DND-41 (cell line): Measurements from ENCODE around the gene HOXC5.

Source experiments
- ATAC-seq: fragments of 200-7000 bp; cut with Tn5 transposase; 3 replicates; pipeline ENCODE4 v1.9.1; 2021; ENCODE audit warnings: low read depth; ENCODE audit not compliant: insufficient read depth
- DNase-seq: peaks from one replicate; pipeline ENCODE4 v3.0.0-alpha.2; 2020
- H2AFZ ChIP-seq: 2 replicates; pipeline ENCODE4 v1.6.0; 2012; ENCODE audit warnings: low read depth, low read length
- H3K27ac ChIP-seq: 2 replicates; pipeline ENCODE4 v1.5.1; 2012; ENCODE audit warnings: low read length, inconsistent platforms
- H3K27me3 ChIP-seq: fragments of 200-600 bp; sonication (generic); 2 replicates; pipeline ENCODE4 v1.6.0; 2012; ENCODE audit warnings: low read length, mild to moderate bottlenecking, inconsistent platforms; ENCODE audit not compliant: insufficient read depth, poor library complexity
- H3K36me3 ChIP-seq: 2 replicates; pipeline ENCODE4 v1.5.1; 2012; ENCODE audit warnings: low read length, inconsistent platforms; ENCODE audit not compliant: insufficient read depth
- H3K4me1 ChIP-seq: 2 replicates; pipeline ENCODE4 v1.5.1; 2012; ENCODE audit warnings: mild to moderate bottlenecking, low read length; ENCODE audit not compliant: insufficient read depth
- H3K4me2 ChIP-seq: 2 replicates; pipeline ENCODE4 v1.6.0; 2012; ENCODE audit warnings: mild to moderate bottlenecking, moderate library complexity, low read length, inconsistent platforms; ENCODE audit not compliant: insufficient read depth
- H3K4me3 ChIP-seq, 2 experiments: fragments of 200-600 bp in 1 of 2; shearing (Covaris generic) in 1 of 2; 2 replicates each; pipeline ENCODE4 v1.5.1; 2012 to 2016; ENCODE audit warnings: inconsistent platforms in 2 of 2, low read length in 2 of 2, mild to moderate bottlenecking in 2 of 2, low read depth in 1 of 2, moderate library complexity in 1 of 2
- H3K79me2 ChIP-seq: 2 replicates; pipeline ENCODE4 v1.6.0; 2012; ENCODE audit warnings: low read length, inconsistent platforms; ENCODE audit not compliant: insufficient read depth
- H3K9ac ChIP-seq: 2 replicates; pipeline ENCODE4 v1.6.0; 2012; ENCODE audit warnings: low read depth, mild to moderate bottlenecking, inconsistent platforms, low read length, moderate library complexity
- H3K9me3 ChIP-seq: 2 replicates; pipeline ENCODE4 v1.5.1; 2012; ENCODE audit warnings: low read length, moderate library complexity, mild to moderate bottlenecking, inconsistent platforms; ENCODE audit not compliant: insufficient read depth, severe bottlenecking
- H4K20me1 ChIP-seq: 2 replicates; pipeline ENCODE4 v1.6.0; 2012; ENCODE audit warnings: low read length; ENCODE audit not compliant: insufficient read depth
- EZH2 ChIP-seq: IDR thresholded peaks from 3 replicates; pipeline ENCODE4 v1.6.1; 2012; ENCODE audit warnings: borderline replicate concordance, low read depth, mild to moderate bottlenecking, moderate library complexity, low read length, inconsistent platforms; ENCODE audit not compliant: severe bottlenecking
- TF ChIP-seq, protein P1 (sequence below): IDR thresholded peaks from 2 replicates; pipeline ENCODE4 v1.5.1; 2012; ENCODE audit warnings: borderline replicate concordance, low read length, moderate library complexity, mild to moderate bottlenecking; ENCODE audit not compliant: poor library complexity, severe bottlenecking; ENCODE audit errors: extremely low read depth

The HOXC5 gene

DNA sequence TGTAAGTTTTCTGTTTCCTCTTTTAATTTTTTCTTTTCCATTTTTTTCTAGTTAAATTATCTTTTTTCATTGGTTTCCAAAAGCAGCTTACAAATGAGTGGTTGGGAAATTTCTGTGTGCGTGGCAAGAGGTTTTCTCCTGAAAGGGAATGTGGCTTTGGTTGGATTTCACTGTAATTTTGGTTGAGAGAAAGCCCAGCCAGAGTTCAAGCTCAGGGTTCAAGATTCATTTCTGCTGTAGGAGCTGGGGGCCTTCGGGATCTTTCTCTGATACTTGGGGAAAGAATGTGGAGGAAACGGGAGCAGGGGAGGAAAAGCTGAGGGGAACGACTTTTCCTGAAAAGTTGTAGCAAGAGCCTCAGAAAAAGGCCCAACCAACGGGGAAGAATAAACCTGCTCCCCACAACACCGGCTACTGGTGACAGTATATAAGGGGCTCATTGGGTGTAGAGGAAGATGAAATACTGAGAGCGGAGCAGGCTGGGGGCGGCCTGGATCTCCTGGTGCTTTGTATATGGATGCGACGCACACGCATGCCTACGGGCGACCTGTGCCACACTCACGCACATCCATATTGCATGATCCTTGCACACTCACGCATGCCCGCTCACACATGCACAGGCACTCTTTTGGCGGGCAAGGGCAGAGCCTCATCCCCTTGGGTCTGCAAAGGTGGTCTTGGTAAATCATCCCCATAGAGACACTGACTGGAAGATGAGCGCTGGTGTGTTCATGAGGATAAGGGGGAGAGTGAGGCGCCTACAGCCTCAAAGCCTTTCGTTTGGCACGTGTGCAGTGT is 46.0 kb upstream of the HOXC5 start:
- Histone ChIP-seq H3K4me1 (peaks cover 13% of the 10 kb centered on the region), H3K4me3 (no peak overlapping the region), H3K27ac (no peak overlapping the region), H3K4me2 (no peak overlapping the region), H2AFZ (no peak overlapping the region), H3K27me3 (peaks cover 80% of the 10 kb centered on the region), H4K20me1 (no peaks in the 10 kb centered on the region), H3K9ac (no peak overlapping the region), H3K9me3 (no peaks in the 10 kb centered on the region), H3K79me2 (no peaks in the 10 kb centered on the region), H3K36me3 (no peaks in the 10 kb centered on the region)
- TF ChIP-seq, protein P1, sequence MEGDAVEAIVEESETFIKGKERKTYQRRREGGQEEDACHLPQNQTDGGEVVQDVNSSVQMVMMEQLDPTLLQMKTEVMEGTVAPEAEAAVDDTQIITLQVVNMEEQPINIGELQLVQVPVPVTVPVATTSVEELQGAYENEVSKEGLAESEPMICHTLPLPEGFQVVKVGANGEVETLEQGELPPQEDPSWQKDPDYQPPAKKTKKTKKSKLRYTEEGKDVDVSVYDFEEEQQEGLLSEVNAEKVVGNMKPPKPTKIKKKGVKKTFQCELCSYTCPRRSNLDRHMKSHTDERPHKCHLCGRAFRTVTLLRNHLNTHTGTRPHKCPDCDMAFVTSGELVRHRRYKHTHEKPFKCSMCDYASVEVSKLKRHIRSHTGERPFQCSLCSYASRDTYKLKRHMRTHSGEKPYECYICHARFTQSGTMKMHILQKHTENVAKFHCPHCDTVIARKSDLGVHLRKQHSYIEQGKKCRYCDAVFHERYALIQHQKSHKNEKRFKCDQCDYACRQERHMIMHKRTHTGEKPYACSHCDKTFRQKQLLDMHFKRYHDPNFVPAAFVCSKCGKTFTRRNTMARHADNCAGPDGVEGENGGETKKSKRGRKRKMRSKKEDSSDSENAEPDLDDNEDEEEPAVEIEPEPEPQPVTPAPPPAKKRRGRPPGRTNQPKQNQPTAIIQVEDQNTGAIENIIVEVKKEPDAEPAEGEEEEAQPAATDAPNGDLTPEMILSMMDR, result no peak
- no peak for TF ChIP-seq EZH2
- no peak for DNase-seq
- ATAC-seq, result no peak

DNA sequence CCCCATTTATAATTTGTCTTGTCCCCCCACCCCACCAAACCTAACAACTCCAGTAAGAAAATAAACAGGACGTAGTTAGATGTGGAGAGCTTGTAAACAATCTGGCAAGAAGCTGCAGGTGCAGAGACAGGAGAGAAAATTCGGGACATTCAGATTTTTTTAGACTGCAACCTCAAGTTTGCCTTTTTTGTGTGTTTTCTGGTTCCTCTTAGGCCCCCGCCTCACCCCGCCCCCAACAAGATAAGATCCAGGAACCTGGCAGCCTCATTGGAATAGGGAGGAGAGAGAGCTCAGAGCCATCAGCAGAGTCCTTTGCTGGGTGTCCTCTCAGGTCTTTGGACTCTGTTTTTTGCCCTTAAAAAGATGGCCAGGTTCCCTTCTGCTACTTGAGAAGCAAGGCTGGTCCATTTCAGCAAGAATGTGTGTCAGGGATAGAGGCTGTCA is 45.0 kb upstream of the HOXC5 start:
- no peak overlapping the region for H3K27ac ChIP-seq
- H4K20me1 ChIP-seq, result no peaks in the 10 kb centered on the region
- no peaks in the 10 kb centered on the region for H3K36me3 ChIP-seq
- TF ChIP-seq, protein P1, result no peak
- TF ChIP-seq EZH2, result no peak
- no peak overlapping the region for H2AFZ ChIP-seq
- peaks cover 13% of the 10 kb centered on the region for H3K4me1 ChIP-seq
- DNase-seq (no peak), ATAC-seq (no peak)
- H3K9me3 ChIP-seq, result no peaks in the 10 kb centered on the region
- no peaks in the 10 kb centered on the region for H3K79me2 ChIP-seq
- H3K4me2 ChIP-seq, result no peak overlapping the region
- no peak overlapping the region for H3K9ac ChIP-seq
- H3K27me3 ChIP-seq, result peaks cover 79% of the 10 kb centered on the region
- H3K4me3 ChIP-seq, result no peak overlapping the region

DNA sequence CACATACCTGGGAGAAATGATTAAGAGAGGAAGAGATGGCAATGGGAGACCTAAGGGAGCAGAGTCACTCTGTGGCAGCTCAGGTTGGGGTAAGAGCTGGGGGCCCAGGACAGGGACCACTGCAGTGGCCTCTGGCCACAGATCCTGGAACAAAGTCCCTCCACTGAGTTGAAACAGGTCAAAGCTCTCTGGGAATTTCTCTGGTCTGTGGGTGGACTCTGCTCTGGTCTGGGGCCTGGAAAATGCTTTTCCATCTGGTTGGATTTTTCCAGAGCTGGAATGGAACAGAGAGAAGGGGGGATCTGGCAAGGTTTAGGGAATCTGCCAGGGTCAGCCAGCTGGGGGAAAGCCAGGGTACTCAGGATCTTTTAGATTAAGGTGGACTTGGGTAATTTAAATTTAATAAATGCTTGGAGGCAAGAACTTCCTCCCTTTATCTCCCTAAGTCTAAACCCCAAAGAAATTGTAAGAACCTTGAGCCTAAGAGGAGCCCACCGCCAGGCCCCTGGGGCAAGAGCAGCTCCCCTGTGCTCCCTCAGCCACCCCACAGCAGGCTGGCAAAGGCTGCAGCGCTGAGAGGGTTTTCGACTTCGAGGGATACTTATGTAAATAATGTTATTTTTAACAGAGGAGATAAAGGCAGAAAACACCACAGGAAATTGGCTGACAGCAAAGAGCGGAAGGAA is 44.2 kb upstream of the HOXC5 start:
- DNase-seq, result no peak
- Histone ChIP-seq H3K79me2 (no peaks in the 10 kb centered on the region), H4K20me1 (no peaks in the 10 kb centered on the region), H3K4me3 (peak overlapping the region in 1 of 2 experiments; percentile 31; a peak in 2 of 4 replicates), H3K27ac (no peak overlapping the region), H3K9ac (peak overlapping the region; percentile 7), H3K27me3 (peaks cover 79% of the 10 kb centered on the region), H3K36me3 (no peaks in the 10 kb centered on the region), H3K4me1 (peaks cover 13% of the 10 kb centered on the region), H3K4me2 (peak overlapping the region; percentile 46), H3K9me3 (no peaks in the 10 kb centered on the region), H2AFZ (no peak overlapping the region; the same call in 1 of the 2 replicates)
- TF ChIP-seq, protein P1, result no peak
- no peak for TF ChIP-seq EZH2
- ATAC-seq, result peak; percentile 44; the same call in 2 of the 3 replicates
